ENCODE measurements around the gene TP53AIP1. TPM values are rescaled to one million over a fixed set of nuclear protein-coding genes. Genes with fewer than 3 reads are reported as not detected.

TP53AIP1 gene
- total RNA-seq (2012; rRNA removed), result not detected in 2 replicates

DNA sequence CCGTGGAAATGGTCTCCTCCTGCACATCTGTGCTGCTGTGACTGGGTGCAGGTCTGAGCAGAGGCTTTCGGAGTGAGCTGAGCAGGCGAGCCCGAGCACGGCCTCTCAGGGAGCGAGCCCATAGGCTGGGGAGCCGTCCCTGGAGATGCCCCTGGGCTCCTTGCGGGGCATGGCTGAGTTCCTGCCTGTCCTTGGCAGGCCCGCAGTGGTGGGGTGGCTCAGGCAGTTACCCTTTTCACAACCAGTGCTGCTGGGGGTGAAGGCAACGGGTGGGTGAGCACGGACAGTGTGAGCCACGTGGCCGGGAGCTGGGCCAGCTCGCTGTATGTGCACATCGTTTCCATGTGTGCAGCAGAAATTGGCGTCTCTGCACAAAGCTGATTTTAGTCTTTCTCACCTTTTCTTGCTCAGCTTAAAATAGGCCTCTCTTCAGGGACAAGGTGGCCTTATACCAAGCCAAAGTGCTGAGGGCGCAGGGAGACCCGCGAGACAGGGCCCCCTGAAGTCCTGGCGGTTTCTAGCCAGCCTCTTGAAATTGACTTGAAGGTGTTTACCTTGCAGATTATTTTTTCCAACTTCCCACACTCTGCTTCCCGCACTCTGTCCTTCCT is at the start of gene TP53AIP1:
Gene TP53AIP1, minus strand, starts transcription at position 55 of the 611 bp plus-strand sequence. CDS start 5,053 bp downstream, outside the sequence.
- Histone ChIP-seq H3K9ac (ENCODE audit: low read depth, low read length) (no peak within 1 kb of the TSS), H3K4me3 (ENCODE audit: low read length) (no peak within 1 kb of the TSS), H3K4me1 (ENCODE audit: control insufficient read depth, insufficient read depth, low read length) (peaks cover 10% of the 10 kb centered on the region), H3K27me3 (ENCODE audit: control insufficient read depth, insufficient read depth, low read length) (peaks cover 29% of the 10 kb centered on the region), H3K9me3 (replicated peaks; ENCODE audit: low read length) (no peaks in the 10 kb centered on the region), H3K4me2 (ENCODE audit: low read length) (no peak within 1 kb of the TSS), H3K36me3 (ENCODE audit: insufficient read depth, low read length) (no peaks in the 10 kb centered on the region)

DNA sequence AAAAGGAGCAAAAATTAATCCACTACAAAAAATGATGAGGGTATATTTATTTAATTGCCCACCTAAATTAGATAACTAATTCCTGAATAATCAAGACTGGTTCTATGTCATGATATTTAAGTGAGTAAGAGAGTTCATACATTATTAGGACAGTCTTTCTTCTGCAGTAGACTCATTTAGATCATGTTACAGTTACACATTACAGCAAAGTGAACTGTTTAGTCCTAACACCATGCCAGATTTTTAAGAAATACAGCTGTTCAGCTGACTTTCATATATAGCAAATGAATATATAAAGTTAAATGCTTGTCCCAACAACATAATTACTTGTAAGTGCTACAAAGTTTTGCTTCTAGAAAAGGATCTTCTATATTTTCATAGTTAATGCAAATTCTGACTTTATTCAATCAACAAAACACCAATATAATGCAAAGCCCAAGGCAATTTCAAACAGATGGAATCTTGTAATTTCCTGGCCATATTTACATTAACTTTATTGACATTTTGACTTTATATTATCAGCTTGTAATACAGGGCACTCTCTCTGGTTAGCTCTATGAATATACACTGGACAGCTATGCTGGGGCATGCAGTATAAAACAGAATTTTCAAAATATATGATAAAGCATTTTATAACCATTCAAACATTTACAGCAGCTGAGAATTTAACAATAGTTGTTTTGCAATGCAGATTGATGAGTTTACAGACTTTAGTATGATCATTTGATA is 45.7 kb upstream of the TP53AIP1 start:
- no peaks in the 10 kb centered on the region for H3K36me3 ChIP-seq (ENCODE audit: insufficient read depth, low read length)
- H3K9me3 ChIP-seq (replicated peaks; ENCODE audit: low read length), result no peaks in the 10 kb centered on the region
- H3K4me3 ChIP-seq (ENCODE audit: low read length), result no peak overlapping the region
- no peaks in the 10 kb centered on the region for H3K4me1 ChIP-seq (ENCODE audit: control insufficient read depth, insufficient read depth, low read length)
- H3K4me2 ChIP-seq (ENCODE audit: low read length), result no peak overlapping the region
- no peak overlapping the region for H3K9ac ChIP-seq (ENCODE audit: low read depth, low read length)
- H3K27me3 ChIP-seq (ENCODE audit: control insufficient read depth, insufficient read depth, low read length), result no peaks in the 10 kb centered on the region

DNA sequence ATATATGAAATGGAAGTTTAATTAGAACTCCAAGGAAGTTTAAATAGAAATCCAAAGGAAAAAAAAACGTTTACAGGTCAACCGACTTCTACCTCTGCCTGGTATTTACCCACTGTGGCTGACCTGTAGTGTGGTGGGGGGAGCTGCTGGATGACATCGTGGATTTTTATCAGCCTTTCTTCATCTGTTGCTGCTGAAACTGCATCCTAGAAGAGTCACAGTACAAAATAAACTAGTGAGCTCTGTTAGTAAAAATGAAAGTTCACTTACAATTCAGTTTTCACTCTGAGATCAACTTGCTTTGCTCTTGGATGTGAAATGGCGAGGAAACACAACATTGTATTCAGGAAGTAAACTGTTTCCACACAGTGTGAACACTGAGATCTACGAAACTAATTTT is 43.2 kb upstream of the TP53AIP1 start:
- H3K36me3 ChIP-seq (ENCODE audit: insufficient read depth, low read length), result no peaks in the 10 kb centered on the region

GRCh38 chr11:128983023-128983422 is 40.4 kb upstream of the TP53AIP1 start:
- Histone ChIP-seq H3K4me3 (ENCODE audit: low read length) (no peak overlapping the region), H3K9me3 (replicated peaks; ENCODE audit: low read length) (no peaks in the 10 kb centered on the region), H3K27me3 (ENCODE audit: control insufficient read depth, insufficient read depth, low read length) (no peaks in the 10 kb centered on the region), H3K4me2 (ENCODE audit: low read length) (no peak overlapping the region), H3K4me1 (ENCODE audit: control insufficient read depth, insufficient read depth, low read length) (no peaks in the 10 kb centered on the region), H3K9ac (ENCODE audit: low read depth, low read length) (no peak overlapping the region), H3K36me3 (ENCODE audit: insufficient read depth, low read length) (peaks cover 4% of the 10 kb centered on the region)

More for the DNA sequence above, 43.2 kb upstream of the TP53AIP1 start:
- no peaks in the 10 kb centered on the region for H3K4me1 ChIP-seq (ENCODE audit: control insufficient read depth, insufficient read depth, low read length)
- H3K4me2 ChIP-seq (ENCODE audit: low read length), result no peak overlapping the region
- H3K27me3 ChIP-seq (ENCODE audit: control insufficient read depth, insufficient read depth, low read length), result no peaks in the 10 kb centered on the region
- no peaks in the 10 kb centered on the region for H3K9me3 ChIP-seq (replicated peaks; ENCODE audit: low read length)
- H3K9ac ChIP-seq (ENCODE audit: low read depth, low read length), result no peak overlapping the region
- no peak overlapping the region for H3K4me3 ChIP-seq (ENCODE audit: low read length)

DNA sequence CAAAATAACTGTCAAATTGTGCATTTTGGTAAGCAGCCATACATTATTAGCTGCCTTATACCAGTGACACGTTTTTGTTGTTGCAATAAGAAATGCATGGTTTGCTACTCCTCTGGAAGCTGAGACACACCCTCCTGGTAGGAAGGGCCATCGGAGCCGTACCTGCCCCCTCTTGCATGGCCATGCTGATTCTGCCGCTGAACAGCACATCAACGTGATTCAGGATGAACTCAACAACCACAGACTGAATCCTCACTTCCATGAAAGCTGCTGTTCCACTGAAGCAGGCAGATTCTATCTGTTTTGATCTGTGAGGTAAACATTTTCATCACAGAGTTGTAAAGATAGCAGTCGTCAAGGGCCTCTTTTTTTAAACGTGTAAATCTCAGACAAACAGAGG is 38.6 kb upstream of the TP53AIP1 start:
- H3K9me3 ChIP-seq (replicated peaks; ENCODE audit: low read length), result no peaks in the 10 kb centered on the region
- H3K4me2 ChIP-seq (ENCODE audit: low read length), result no peak overlapping the region
- no peak overlapping the region for H3K4me3 ChIP-seq (ENCODE audit: low read length)
- H3K4me1 ChIP-seq (ENCODE audit: control insufficient read depth, insufficient read depth, low read length), result no peaks in the 10 kb centered on the region
- H3K9ac ChIP-seq (ENCODE audit: low read depth, low read length), result no peak overlapping the region
- H3K27me3 ChIP-seq (ENCODE audit: control insufficient read depth, insufficient read depth, low read length), result no peaks in the 10 kb centered on the region
- H3K36me3 ChIP-seq (ENCODE audit: insufficient read depth, low read length), result peaks cover 4% of the 10 kb centered on the region

DNA sequence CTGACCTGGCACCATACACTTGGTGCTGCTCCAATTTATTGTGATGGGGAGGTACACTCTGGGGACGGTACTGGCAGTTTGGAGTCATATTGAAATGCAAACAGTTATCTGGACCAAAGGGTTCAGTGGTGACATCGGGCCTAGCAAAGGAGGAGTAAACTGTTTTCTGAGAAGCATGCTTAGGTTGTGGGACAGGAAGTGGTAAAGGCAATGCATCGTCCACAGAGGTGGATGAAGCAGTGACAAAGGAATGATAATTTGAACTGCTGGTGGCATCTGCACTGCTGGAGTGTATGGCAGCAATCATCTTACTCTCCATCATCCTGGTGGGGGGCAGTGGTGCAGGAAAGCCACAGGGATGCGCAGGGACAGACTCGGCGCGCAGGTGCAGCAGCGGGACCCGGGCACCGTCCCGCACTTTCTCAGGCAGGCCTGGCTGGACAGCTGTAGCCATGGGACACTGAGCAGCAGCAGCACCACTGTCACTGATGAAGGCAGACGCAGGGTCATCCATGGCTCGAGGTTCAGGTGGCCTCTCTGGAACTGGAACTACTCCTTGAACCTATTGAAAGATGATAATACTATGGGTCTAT is 28.0 kb upstream of the TP53AIP1 start:
- Histone ChIP-seq H3K36me3 (ENCODE audit: insufficient read depth, low read length) (peaks cover 35% of the 10 kb centered on the region), H3K4me1 (ENCODE audit: control insufficient read depth, insufficient read depth, low read length) (no peaks in the 10 kb centered on the region), H3K27me3 (ENCODE audit: control insufficient read depth, insufficient read depth, low read length) (no peaks in the 10 kb centered on the region), H3K4me2 (ENCODE audit: low read length) (no peak overlapping the region), H3K9me3 (replicated peaks; ENCODE audit: low read length) (no peaks in the 10 kb centered on the region), H3K9ac (ENCODE audit: low read depth, low read length) (no peak overlapping the region), H3K4me3 (ENCODE audit: low read length) (no peak overlapping the region)

DNA sequence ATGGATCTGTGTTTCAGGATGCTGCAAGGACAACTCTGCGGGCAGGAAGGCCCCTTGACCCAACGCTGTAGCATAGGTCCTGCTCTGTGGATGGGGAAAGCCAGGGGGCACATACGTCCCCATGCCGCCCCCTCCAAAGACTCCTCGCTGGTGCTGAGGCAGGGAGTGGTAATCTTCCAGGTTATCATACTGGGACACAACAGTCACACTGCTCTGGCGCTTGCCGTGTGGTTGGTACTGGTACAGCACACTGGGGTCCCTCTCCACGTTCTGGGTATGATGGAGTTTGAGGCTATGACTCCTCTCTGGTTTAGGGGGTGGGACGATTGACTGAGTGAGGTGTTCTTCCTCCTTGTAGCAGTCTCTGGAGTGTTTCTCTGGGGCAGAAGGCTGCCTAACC is 26.2 kb upstream of the TP53AIP1 start:
- Histone ChIP-seq H3K36me3 (ENCODE audit: insufficient read depth, low read length) (peaks cover 29% of the 10 kb centered on the region), H3K4me2 (ENCODE audit: low read length) (no peak overlapping the region), H3K4me1 (ENCODE audit: control insufficient read depth, insufficient read depth, low read length) (no peaks in the 10 kb centered on the region), H3K27me3 (ENCODE audit: control insufficient read depth, insufficient read depth, low read length) (no peaks in the 10 kb centered on the region), H3K4me3 (ENCODE audit: low read length) (no peak overlapping the region), H3K9me3 (replicated peaks; ENCODE audit: low read length) (no peaks in the 10 kb centered on the region), H3K9ac (ENCODE audit: low read depth, low read length) (no peak overlapping the region)

DNA sequence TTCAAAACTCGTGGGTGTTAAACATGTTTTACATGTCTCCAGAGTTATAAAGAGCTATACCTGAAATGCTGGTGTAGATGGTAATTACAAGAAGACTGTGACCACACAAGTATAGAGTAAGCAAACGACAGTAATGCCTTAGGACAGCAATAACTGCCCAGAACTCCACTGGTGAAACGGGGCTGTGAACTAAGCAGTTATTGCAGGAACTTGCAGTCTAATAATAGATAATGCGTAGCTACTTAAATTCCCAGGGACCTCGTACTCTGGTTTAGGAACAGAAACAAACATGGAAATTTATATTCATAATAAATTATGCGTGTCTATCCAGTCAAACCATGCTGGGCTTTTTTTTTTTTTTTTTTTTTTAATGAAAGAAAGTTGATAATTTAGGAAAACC is 24.9 kb upstream of the TP53AIP1 start:
- peaks cover 24% of the 10 kb centered on the region for H3K36me3 ChIP-seq (ENCODE audit: insufficient read depth, low read length)
- no peaks in the 10 kb centered on the region for H3K4me1 ChIP-seq (ENCODE audit: control insufficient read depth, insufficient read depth, low read length)
- no peaks in the 10 kb centered on the region for H3K27me3 ChIP-seq (ENCODE audit: control insufficient read depth, insufficient read depth, low read length)
- H3K4me3 ChIP-seq (ENCODE audit: low read length), result no peak overlapping the region
- no peak overlapping the region for H3K4me2 ChIP-seq (ENCODE audit: low read length)
- no peak overlapping the region for H3K9ac ChIP-seq (ENCODE audit: low read depth, low read length)
- no peaks in the 10 kb centered on the region for H3K9me3 ChIP-seq (replicated peaks; ENCODE audit: low read length)

- Histone ChIP-seq H3K27me3 (ENCODE audit: control insufficient read depth, insufficient read depth, low read length) (no peaks in the 10 kb centered on the region), H3K4me3 (ENCODE audit: low read length) (no peak overlapping the region), H3K9me3 (replicated peaks; ENCODE audit: low read length) (no peaks in the 10 kb centered on the region), H3K4me1 (ENCODE audit: control insufficient read depth, insufficient read depth, low read length) (no peaks in the 10 kb centered on the region), H3K4me2 (ENCODE audit: low read length) (no peak overlapping the region), H3K9ac (ENCODE audit: low read depth, low read length) (no peak overlapping the region), H3K36me3 (ENCODE audit: insufficient read depth, low read length) (peaks cover 13% of the 10 kb centered on the region)
These were observed 22.8 kb upstream of the TP53AIP1 start for GRCh38 chr11:128965485-128965884.

- H3K9me3 ChIP-seq (replicated peaks; ENCODE audit: low read length), result no peaks in the 10 kb centered on the region
- H3K27me3 ChIP-seq (ENCODE audit: control insufficient read depth, insufficient read depth, low read length), result no peaks in the 10 kb centered on the region
- no peaks in the 10 kb centered on the region for H3K4me1 ChIP-seq (ENCODE audit: control insufficient read depth, insufficient read depth, low read length)
- H3K9ac ChIP-seq (ENCODE audit: low read depth, low read length), result no peak overlapping the region
- H3K36me3 ChIP-seq (ENCODE audit: insufficient read depth, low read length), result peaks cover 4% of the 10 kb centered on the region
- no peak overlapping the region for H3K4me2 ChIP-seq (ENCODE audit: low read length)
- no peak overlapping the region for H3K4me3 ChIP-seq (ENCODE audit: low read length)
These were observed 21.8 kb upstream of the TP53AIP1 start for GRCh38 chr11:128964463-128964930.

DNA sequence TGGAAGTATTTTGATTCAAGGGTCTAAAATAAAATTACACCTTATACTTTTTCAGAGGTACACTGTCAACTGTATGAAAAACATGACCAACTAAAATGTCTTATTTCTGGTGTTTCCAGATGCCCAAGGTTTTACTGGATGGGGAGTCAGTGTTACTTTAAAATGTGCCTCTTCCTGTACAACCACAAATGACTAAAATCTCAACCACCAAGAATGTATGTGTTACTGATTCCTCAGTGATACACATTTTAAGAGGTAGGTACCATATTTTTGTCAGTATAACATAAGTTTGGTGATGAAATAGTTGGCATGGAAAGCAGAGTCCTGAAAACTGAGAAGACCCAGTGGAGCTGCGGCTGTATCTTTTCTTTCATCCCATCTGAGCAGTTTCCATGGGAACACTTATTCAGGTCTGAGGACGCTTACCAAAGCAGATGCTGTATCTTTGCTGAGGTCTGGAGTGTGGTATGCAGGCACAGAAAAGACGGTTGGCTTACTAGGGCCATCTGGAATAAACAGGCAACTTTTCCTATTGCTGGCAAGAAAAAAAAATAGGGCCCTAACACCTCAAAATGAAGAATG is 21.2 kb upstream of the TP53AIP1 start:
- H3K4me1 ChIP-seq (ENCODE audit: control insufficient read depth, insufficient read depth, low read length), result no peaks in the 10 kb centered on the region
- peaks cover under 1% of the 10 kb centered on the region for H3K36me3 ChIP-seq (ENCODE audit: insufficient read depth, low read length)
- H3K9ac ChIP-seq (ENCODE audit: low read depth, low read length), result no peak overlapping the region
- no peak overlapping the region for H3K4me3 ChIP-seq (ENCODE audit: low read length)
- no peaks in the 10 kb centered on the region for H3K27me3 ChIP-seq (ENCODE audit: control insufficient read depth, insufficient read depth, low read length)
- H3K9me3 ChIP-seq (replicated peaks; ENCODE audit: low read length), result no peaks in the 10 kb centered on the region
- H3K4me2 ChIP-seq (ENCODE audit: low read length), result no peak overlapping the region
